ACC112 (cell line): ENCODE results near the gene DPF3.

Experiments used
- H2AFZ ChIP-seq: fragments of 200-600 bp; sonication (generic); one replicate; pipeline ENCODE4 v1.6.0; 2017; ENCODE audit warnings: antibody characterized with exemption, low read length; ENCODE audit not compliant: unreplicated experiment
- H3K27ac ChIP-seq: fragments of 200-600 bp; sonication (generic); 2 replicates; pipeline ENCODE4 v1.5.1; 2014; ENCODE audit warnings: low read depth, mild to moderate bottlenecking, antibody characterized with exemption, low read length, moderate library complexity
- H3K27me3 ChIP-seq: fragments of 200-600 bp; sonication (generic); 2 replicates; pipeline ENCODE4 v1.6.1; 2014; ENCODE audit warnings: mild to moderate bottlenecking, antibody characterized with exemption, low read length, moderate library complexity, mixed read lengths; ENCODE audit not compliant: insufficient read depth
- H3K36me3 ChIP-seq: fragments of 200-600 bp; sonication (generic); 2 replicates; pipeline ENCODE4 v1.6.1; 2016; ENCODE audit warnings: mild to moderate bottlenecking, antibody characterized with exemption, low read length, moderate library complexity, mixed read lengths; ENCODE audit not compliant: insufficient read depth
- H3K4me1 ChIP-seq: fragments of 200-600 bp; sonication (generic); one replicate; pipeline ENCODE4 v1.6.1; 2016; ENCODE audit warnings: low read length, mixed read lengths; ENCODE audit not compliant: insufficient read depth, unreplicated experiment, control insufficient read depth
- H3K4me3 ChIP-seq: fragments of 200-600 bp; sonication (generic); 2 replicates; pipeline ENCODE4 v1.5.1; 2014; ENCODE audit warnings: mild to moderate bottlenecking, low read depth, low read length
- H3K79me2 ChIP-seq: fragments of 200-600 bp; sonication (generic); one replicate; pipeline ENCODE4 v1.6.0; 2016; ENCODE audit warnings: low read length; ENCODE audit not compliant: control insufficient read depth, unreplicated experiment, insufficient read depth

Gene DPF3

GRCh38 chr14:72774894-72775620, 118.8 kb downstream of the DPF3 start:
- Histone ChIP-seq H3K27me3 (no peaks in the 10 kb centered on the region), H3K79me2 (peaks cover 3% of the 10 kb centered on the region), H2AFZ (no peak overlapping the region), H3K36me3 (peaks cover 4% of the 10 kb centered on the region; the same call in 1 of the 2 replicates), H3K27ac (no peak overlapping the region), H3K4me3 (no peak overlapping the region), H3K4me1 (no peaks in the 10 kb centered on the region)

- Histone ChIP-seq H3K27ac (no peak overlapping the region), H3K4me1 (no peaks in the 10 kb centered on the region), H2AFZ (no peak overlapping the region), H3K36me3 (peaks cover 4% of the 10 kb centered on the region; the same call in 1 of the 2 replicates), H3K4me3 (no peak overlapping the region), H3K27me3 (no peaks in the 10 kb centered on the region), H3K79me2 (no peaks in the 10 kb centered on the region)
These were observed 119.8 kb downstream of the DPF3 start for GRCh38 chr14:72774141-72774540.

- no peaks in the 10 kb centered on the region for H3K27me3 ChIP-seq
- H3K36me3 ChIP-seq: peaks cover 6% of the 10 kb centered on the region; the same call in 1 of the 2 replicates
- no peak overlapping the region for H2AFZ ChIP-seq
- no peak overlapping the region for H3K4me3 ChIP-seq
- H3K79me2 ChIP-seq: no peaks in the 10 kb centered on the region
- H3K4me1 ChIP-seq: no peaks in the 10 kb centered on the region
- no peak overlapping the region for H3K27ac ChIP-seq
These were observed 122.3 kb downstream of the DPF3 start for GRCh38 chr14:72771561-72771960.

- H3K4me3 ChIP-seq: no peak overlapping the region
- H3K36me3 ChIP-seq: peaks cover 6% of the 10 kb centered on the region; the same call in 1 of the 2 replicates
- H3K79me2 ChIP-seq: no peaks in the 10 kb centered on the region
- H3K27me3 ChIP-seq: no peaks in the 10 kb centered on the region
- no peak overlapping the region for H2AFZ ChIP-seq
- H3K27ac ChIP-seq: no peak overlapping the region
- no peaks in the 10 kb centered on the region for H3K4me1 ChIP-seq
These were observed 127.6 kb downstream of the DPF3 start for GRCh38 chr14:72766296-72766695.

- no peak overlapping the region for H3K4me3 ChIP-seq
- H3K27ac ChIP-seq: no peak overlapping the region
- no peaks in the 10 kb centered on the region for H3K79me2 ChIP-seq
- no peaks in the 10 kb centered on the region for H3K4me1 ChIP-seq
- H2AFZ ChIP-seq: no peak overlapping the region
- peaks cover 6% of the 10 kb centered on the region for H3K36me3 ChIP-seq
- no peaks in the 10 kb centered on the region for H3K27me3 ChIP-seq
These were observed 130.0 kb downstream of the DPF3 start for GRCh38 chr14:72763892-72764291.

- no peaks in the 10 kb centered on the region for H3K79me2 ChIP-seq
- H3K4me3 ChIP-seq: no peak overlapping the region
- no peaks in the 10 kb centered on the region for H3K4me1 ChIP-seq
- no peaks in the 10 kb centered on the region; the same call in 1 of the 2 replicates for H3K36me3 ChIP-seq
- H2AFZ ChIP-seq: no peak overlapping the region
- no peaks in the 10 kb centered on the region for H3K27me3 ChIP-seq
- H3K27ac ChIP-seq: no peak overlapping the region
These were observed 134.2 kb downstream of the DPF3 start for GRCh38 chr14:72759670-72760069.

GRCh38 chr14:72758993-72759392, 134.9 kb downstream of the DPF3 start:
- no peak overlapping the region for H3K4me3 ChIP-seq
- no peak overlapping the region for H3K27ac ChIP-seq
- H3K79me2 ChIP-seq: no peaks in the 10 kb centered on the region
- H3K27me3 ChIP-seq: no peaks in the 10 kb centered on the region
- H2AFZ ChIP-seq: no peak overlapping the region
- no peaks in the 10 kb centered on the region; the same call in 1 of the 2 replicates for H3K36me3 ChIP-seq
- H3K4me1 ChIP-seq: no peaks in the 10 kb centered on the region

GRCh38 chr14:72758420-72758819, 135.5 kb downstream of the DPF3 start:
- H3K79me2 ChIP-seq: no peaks in the 10 kb centered on the region
- no peak overlapping the region for H3K27ac ChIP-seq
- no peaks in the 10 kb centered on the region for H3K4me1 ChIP-seq
- no peaks in the 10 kb centered on the region for H3K27me3 ChIP-seq
- no peak overlapping the region for H2AFZ ChIP-seq
- no peaks in the 10 kb centered on the region; the same call in 1 of the 2 replicates for H3K36me3 ChIP-seq
- no peak overlapping the region for H3K4me3 ChIP-seq

- no peak overlapping the region for H3K4me3 ChIP-seq
- no peaks in the 10 kb centered on the region for H3K4me1 ChIP-seq
- H3K27me3 ChIP-seq: no peaks in the 10 kb centered on the region
- no peak overlapping the region for H3K27ac ChIP-seq
- H2AFZ ChIP-seq: no peak overlapping the region
- no peaks in the 10 kb centered on the region for H3K79me2 ChIP-seq
- H3K36me3 ChIP-seq: no peaks in the 10 kb centered on the region; the same call in 1 of the 2 replicates
These were observed 136.9 kb downstream of the DPF3 start for GRCh38 chr14:72756967-72757366.

- Histone ChIP-seq H3K27ac (no peak overlapping the region), H3K4me3 (no peak overlapping the region), H2AFZ (no peak overlapping the region), H3K4me1 (no peaks in the 10 kb centered on the region), H3K36me3 (no peaks in the 10 kb centered on the region; the same call in 1 of the 2 replicates), H3K79me2 (no peaks in the 10 kb centered on the region), H3K27me3 (no peaks in the 10 kb centered on the region)
These were observed 138.1 kb downstream of the DPF3 start for GRCh38 chr14:72755766-72756165.

GRCh38 chr14:72754949-72755348, 139.0 kb downstream of the DPF3 start:
- Histone ChIP-seq H3K4me1 (no peaks in the 10 kb centered on the region), H3K27me3 (no peaks in the 10 kb centered on the region), H3K27ac (no peak overlapping the region), H3K4me3 (no peak overlapping the region), H3K79me2 (no peaks in the 10 kb centered on the region), H3K36me3 (no peaks in the 10 kb centered on the region; the same call in 1 of the 2 replicates), H2AFZ (no peak overlapping the region)
